ENCODE results near the gene AFAP1L2.

DNA sequence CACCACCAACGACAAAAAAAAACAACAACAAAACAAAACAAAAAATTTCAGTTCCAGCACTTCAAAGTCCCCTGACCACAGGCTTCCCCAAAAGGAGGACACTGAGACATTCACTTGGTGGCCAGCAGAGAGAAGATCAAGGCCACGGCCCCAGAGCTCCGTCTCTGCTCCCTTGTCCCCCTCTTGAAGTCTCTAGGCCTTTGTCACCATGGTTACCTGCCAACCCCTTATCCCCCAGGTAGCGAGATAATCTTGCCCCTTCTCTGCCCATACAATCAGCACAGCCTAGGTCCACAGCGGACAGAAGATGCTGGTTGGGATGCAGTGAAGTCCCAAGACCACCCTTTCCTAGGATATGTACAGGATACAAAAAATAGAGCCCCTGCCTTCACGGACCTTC, 30.7 kb downstream of the AFAP1L2 start:
- TF ChIP-seq CTCF (IDR thresholded peaks at IDR 0.05) = no peak
- TF ChIP-seq POLR2A (IDR thresholded peaks at IDR 0.05) = no peak
- no peak for TF ChIP-seq EP300 (IDR thresholded peaks at IDR 0.05)
